Mucosa of descending colon (tissue), 3 donors: ENCODE results near the gene ZNF224. TPM values are rescaled to one million over a fixed set of nuclear protein-coding genes. Genes with fewer than 3 reads are reported as not detected.

Source experiments
- ATAC-seq: fragments of 200-7000 bp; cut with Tn5 transposase; one replicate; pipeline ENCODE4 v1.9.1; 2020; ENCODE audit warnings: mild to moderate bottlenecking, moderate library complexity
- DNase-seq, 3 donors: peaks; one replicate each; pipeline ENCODE4 v3.0.0-alpha.2; 2020
- H3K36me3 ChIP-seq: fragments of 200-600 bp; one replicate; pipeline ENCODE4 v1.8.0; 2021; ENCODE audit warnings: low read depth, mild to moderate bottlenecking
- H3K4me1 ChIP-seq: fragments of 200-600 bp; one replicate; pipeline ENCODE4 v1.8.0; 2021; ENCODE audit warnings: low read depth, mild to moderate bottlenecking
- H3K4me3 ChIP-seq: fragments of 200-600 bp; one replicate; pipeline ENCODE4 v1.8.0; 2021; ENCODE audit warnings: mild to moderate bottlenecking
- H3K9me3 ChIP-seq: fragments of 200-600 bp; one replicate; pipeline ENCODE4 v1.8.0; 2021; ENCODE audit warnings: mild to moderate bottlenecking
- intact Hi-C, 2 donors: fragments of 100-400 bp; cut with DNase I in 1 of 2; cut with micrococcal nuclease in 1 of 2; formaldehyde crosslinking; loops; one replicate each; pipeline versions ENCODE4 v1.11.0 to v1.11.1; 2022; cut with DNase I, micrococcal nuclease
- total RNA-seq, 3 donors: library from RNA; stranded (reverse); fragmentation: NEBNext Ultra II Directional in 2 of 3; extraction: Animal tissue kit (Norgen Biotek cat#: 25700) in 2 of 3; gene quantifications; one replicate each; pipeline versions ENCODE4 v1.2.1 to v1.2.4, GENCODE V29; 2021 to 2023
- TF ChIP-seq, protein P1 (sequence below): fragments of 200-600 bp; IDR thresholded peaks from one replicate; pipeline ENCODE4 v1.8.0; 2022; ENCODE audit warnings: antibody characterized with exemption, mild to moderate bottlenecking
- donor health status: DM: no; HTN: no; CAD: no; lungs with moderate emphysema.
- donor health status: DM: no; HTN: no; CAD: no.
- donor health status: DM: no; HTN: yes; CAD: no.

ZNF224 gene
- total RNA-seq, 3 donors from 2014 or later: 25.5 to 38.3 (median 29.8) TPM

DNA sequence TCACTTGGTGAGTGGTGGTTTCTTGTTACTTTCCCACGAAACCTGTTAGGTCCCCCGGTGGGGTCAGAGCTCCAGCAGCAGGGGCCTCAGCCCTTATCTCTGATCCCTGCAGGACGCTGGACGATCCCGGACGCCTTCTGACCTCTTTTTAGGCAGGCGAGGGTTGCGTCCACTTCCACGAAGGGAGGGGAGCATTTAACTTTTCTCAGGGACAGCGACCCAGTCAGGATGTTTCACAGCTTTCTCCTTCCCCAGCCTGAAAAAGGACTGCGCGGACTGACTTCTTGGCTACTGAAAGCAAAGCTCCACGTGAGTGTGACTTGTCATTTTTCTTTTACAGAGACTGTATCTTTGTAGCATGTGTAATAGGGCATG is 47.9 kb downstream of the ZNF224 start:
- H3K4me1 ChIP-seq: peaks cover 4% of the 10 kb centered on the region
- intact Hi-C loops: no loop called here
- peak overlapping the region; percentile 80 for H3K4me3 ChIP-seq
- ATAC-seq: peak; percentile 12
- peaks cover 4% of the 10 kb centered on the region for H3K36me3 ChIP-seq
- H3K9me3 ChIP-seq: no peaks in the 10 kb centered on the region
- DNase-seq: peak in 1 of 3 donors; percentile 3
- TF ChIP-seq, protein P1, sequence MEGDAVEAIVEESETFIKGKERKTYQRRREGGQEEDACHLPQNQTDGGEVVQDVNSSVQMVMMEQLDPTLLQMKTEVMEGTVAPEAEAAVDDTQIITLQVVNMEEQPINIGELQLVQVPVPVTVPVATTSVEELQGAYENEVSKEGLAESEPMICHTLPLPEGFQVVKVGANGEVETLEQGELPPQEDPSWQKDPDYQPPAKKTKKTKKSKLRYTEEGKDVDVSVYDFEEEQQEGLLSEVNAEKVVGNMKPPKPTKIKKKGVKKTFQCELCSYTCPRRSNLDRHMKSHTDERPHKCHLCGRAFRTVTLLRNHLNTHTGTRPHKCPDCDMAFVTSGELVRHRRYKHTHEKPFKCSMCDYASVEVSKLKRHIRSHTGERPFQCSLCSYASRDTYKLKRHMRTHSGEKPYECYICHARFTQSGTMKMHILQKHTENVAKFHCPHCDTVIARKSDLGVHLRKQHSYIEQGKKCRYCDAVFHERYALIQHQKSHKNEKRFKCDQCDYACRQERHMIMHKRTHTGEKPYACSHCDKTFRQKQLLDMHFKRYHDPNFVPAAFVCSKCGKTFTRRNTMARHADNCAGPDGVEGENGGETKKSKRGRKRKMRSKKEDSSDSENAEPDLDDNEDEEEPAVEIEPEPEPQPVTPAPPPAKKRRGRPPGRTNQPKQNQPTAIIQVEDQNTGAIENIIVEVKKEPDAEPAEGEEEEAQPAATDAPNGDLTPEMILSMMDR: no peak

DNA sequence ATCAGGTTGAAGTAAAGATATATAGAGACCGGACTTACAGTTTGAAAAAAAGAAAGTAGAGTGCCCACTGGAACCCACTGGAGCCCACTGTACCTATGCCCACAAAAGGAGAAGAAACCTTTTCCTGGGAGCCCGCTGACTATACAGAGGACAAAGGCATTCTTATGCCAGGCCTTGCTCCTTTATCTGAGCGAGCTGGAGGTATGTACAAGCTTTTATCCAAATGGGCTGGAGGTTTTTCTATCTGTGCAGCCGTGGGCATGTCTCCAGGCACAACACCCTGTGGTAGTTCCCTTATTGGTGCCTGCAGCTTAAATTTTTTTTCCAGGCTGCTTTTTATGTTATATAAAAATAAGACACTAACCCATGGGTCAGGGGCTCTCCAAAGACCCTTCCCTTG is 55.6 kb downstream of the ZNF224 start:
- no peak for ATAC-seq
- TF ChIP-seq, protein P1: no peak
- Histone ChIP-seq H3K36me3 (peaks cover 12% of the 10 kb centered on the region), H3K4me3 (no peak overlapping the region), H3K9me3 (peaks cover 27% of the 10 kb centered on the region), H3K4me1 (no peaks in the 10 kb centered on the region)
- intact Hi-C loops: no loop called here
- no peak for DNase-seq

DNA sequence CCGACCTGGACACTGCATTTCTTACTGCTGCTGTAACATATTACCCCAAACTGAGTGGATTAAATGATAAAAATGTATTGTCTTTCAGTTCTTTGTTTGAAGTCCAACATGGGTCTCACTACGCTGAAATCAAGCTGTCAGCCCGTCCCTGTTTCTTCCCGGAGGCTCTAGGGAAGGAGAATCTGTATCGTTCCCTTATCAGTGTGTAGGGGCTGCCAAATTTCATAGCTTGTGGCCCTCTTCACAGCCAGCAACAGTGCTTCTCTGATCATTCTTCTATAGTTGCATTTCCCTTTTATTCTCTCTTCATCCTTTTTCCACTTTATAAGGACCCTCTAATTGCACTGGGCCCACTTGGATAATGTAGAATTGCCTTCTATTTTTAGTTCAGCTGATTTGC is 57.3 kb downstream of the ZNF224 start:
- H3K9me3 ChIP-seq: peaks cover 44% of the 10 kb centered on the region
- no peaks in the 10 kb centered on the region for H3K4me1 ChIP-seq
- H3K36me3 ChIP-seq: peaks cover 24% of the 10 kb centered on the region
- intact Hi-C loops: no loop called here
- ATAC-seq (no peak), DNase-seq (no peak)
- no peak overlapping the region for H3K4me3 ChIP-seq
- TF ChIP-seq, protein P1: no peak

DNA sequence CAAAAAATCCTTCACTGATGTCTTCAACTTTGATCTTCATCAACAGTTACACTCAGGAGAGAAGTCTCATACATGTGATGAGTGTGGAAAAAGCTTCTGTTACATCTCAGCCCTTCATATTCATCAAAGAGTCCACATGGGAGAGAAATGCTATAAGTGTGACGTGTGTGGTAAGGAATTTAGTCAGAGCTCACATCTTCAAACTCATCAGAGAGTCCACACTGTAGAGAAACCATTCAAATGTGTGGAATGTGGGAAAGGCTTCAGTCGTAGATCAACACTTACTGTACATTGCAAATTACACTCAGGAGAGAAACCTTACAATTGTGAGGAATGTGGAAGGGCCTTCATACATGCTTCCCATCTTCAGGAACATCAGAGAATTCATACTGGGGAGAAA is 62.3 kb downstream of the ZNF224 start:
- Histone ChIP-seq H3K4me1 (no peaks in the 10 kb centered on the region), H3K4me3 (no peak overlapping the region), H3K36me3 (peaks cover 30% of the 10 kb centered on the region), H3K9me3 (peaks cover 94% of the 10 kb centered on the region)
- no peak for ATAC-seq
- intact Hi-C loops: no loop called here
- no peak for DNase-seq
- TF ChIP-seq, protein P1: no peak

Other genes starting within 250 kb of the ZNF224 start
- 1 to 10 TPM in 2 of 3 donors, under 1 TPM in 1; 0.58 to 5.5 (median 1.7) TPM for gene ZNF404, start 210.4 kb upstream of the ZNF224 start, total RNA-seq
- 10 to 100 TPM in 2 of 3 donors, 1 to 10 TPM in 1; 9.8 to 15.9 (median 13.4) TPM for gene ZNF45, start 159.1 kb upstream of the ZNF224 start, total RNA-seq
- gene ZNF221, start 143.1 kb upstream of the ZNF224 start, total RNA-seq: 1 to 10 TPM; 1.9 to 5.8 (median 1.9) TPM
- 1 to 10 TPM; 5.4 to 8.6 (median 6.7) TPM for gene ZNF155, start 110.2 kb upstream of the ZNF224 start, total RNA-seq
- gene ZNF230, start 91.4 kb upstream of the ZNF224 start, total RNA-seq: 1 to 10 TPM; 3.2 to 5.2 (median 3.8) TPM
- 1 to 10 TPM; 1.1 to 2.9 (median 1.3) TPM for gene ZNF222, start 69.0 kb upstream of the ZNF224 start, total RNA-seq
- 1 to 10 TPM; 4.7 to 8.7 (median 6.0) TPM for gene ZNF223, start 42.3 kb upstream of the ZNF224 start, total RNA-seq
- gene ZNF284, start 22.2 kb upstream of the ZNF224 start, total RNA-seq: 1 to 10 TPM; 1.9 to 2.3 (median 2.1) TPM
- 1 to 10 TPM; 2.2 to 4.8 (median 3.2) TPM for gene ZNF225, start 19.0 kb downstream of the ZNF224 start, total RNA-seq
- gene ZNF234, start 47.2 kb downstream of the ZNF224 start, total RNA-seq: 10 to 100 TPM in 2 of 3 donors, 1 to 10 TPM in 1; 4.7 to 11.1 (median 10.9) TPM
- gene ZNF226, start 70.7 kb downstream of the ZNF224 start, total RNA-seq: 10 to 100 TPM; 17.9 to 23.1 (median 23.0) TPM
- gene ZNF227, start 118.2 kb downstream of the ZNF224 start, total RNA-seq: 10 to 100 TPM; 11.3 to 25.3 (median 12.6) TPM
- gene ZNF233, start 165.5 kb downstream of the ZNF224 start, total RNA-seq: 1 to 10 TPM; 1.1 to 6.8 (median 1.2) TPM
- gene ZNF235, start 210.7 kb downstream of the ZNF224 start, total RNA-seq: 10 to 100 TPM in 1 of 3 donors, 1 to 10 TPM in 2; 5.0 to 11.7 (median 9.8) TPM